Ovary (tissue), 9 donors: Measurements from ENCODE around the gene ANO1. TPM values are rescaled to one million over a fixed set of nuclear protein-coding genes. Genes with fewer than 3 reads are reported as not detected.

Source experiments
- DNase-seq, 5 donors: peaks; one replicate each; pipeline ENCODE4 v3.0.0-alpha.2; 2019 to 2020
- H3K27ac ChIP-seq, 2 donors: fragments of 200-600 bp; one replicate each; pipeline versions ENCODE4 v1.5.1 to v1.8.0; 2019 to 2022
- H3K27me3 ChIP-seq: fragments of 200-600 bp; one replicate; pipeline ENCODE4 v1.8.0; 2022
- H3K36me3 ChIP-seq: fragments of 200-600 bp; sonication (generic); one replicate; pipeline ENCODE4 v1.5.1; 2019
- H3K4me1 ChIP-seq: one replicate; pipeline ENCODE4 v1.8.1; 2013; ENCODE audit warnings: mild to moderate bottlenecking, moderate library complexity; ENCODE audit not compliant: insufficient read depth
- H3K4me3 ChIP-seq: fragments of 200-600 bp; sonication (generic); one replicate; pipeline ENCODE4 v1.5.1; 2017
- H3K9me3 ChIP-seq, 2 donors: fragments of 200-600 bp in 1 of 2; sonication (generic) in 1 of 2; one replicate each; pipeline versions ENCODE4 v1.5.1 to v1.8.1; 2013 to 2019; ENCODE audit warnings: mild to moderate bottlenecking in 1 of 2, moderate library complexity in 1 of 2
- EP300 ChIP-seq: sonication (generic); formaldehyde crosslinking; IDR thresholded peaks from one replicate; pipeline ENCODE4 v1.6.1; 2017; ENCODE audit warnings: antibody characterized with exemption
- POLR2A ChIP-seq: fragments of 450-650 bp; IDR thresholded peaks from one replicate; pipeline ENCODE4 v1.6.1; 2017; ENCODE audit warnings: antibody characterized with exemption, mild to moderate bottlenecking, moderate library complexity
- whole genome bisulfite sequencing, 3 donors: extraction: QIAGEN DNeasy Blood & Tissue Kit in 1 of 3; methylation state at CpG; one replicate each; pipeline versions ENCODE4 v1.1.5 to v1.1.7; 2013 to 2017; 5-methylcytosine and 5-hydroxymethylcytosine counted together
- intact Hi-C, 4 donors: fragments of 100-400 bp; cut with DNase I; formaldehyde crosslinking; loops; one replicate each; pipeline versions ENCODE4 v1.11.0 to v1.15.1; 2022 to 2023
- polyA plus RNA-seq, 2 donors: library from polyadenylated mRNA; stranded (reverse); fragments of 200-250 nt in 1 of 2; fragments of 350-450 nt in 1 of 2; fragmentation: Illumina TruSeq in 1 of 2; extraction: RNeasy Lipid Tissue Mini Kit (QIAGEN cat#74804) in 1 of 2; gene quantifications; one replicate each; pipeline ENCODE4 v1.2.3, GENCODE V29; 2013 to 2014
- total RNA-seq, 7 donors: library from RNA; depleted of rRNA in 2 of 7; stranded (reverse); fragments of >200 nt in 2 of 7; fragmentation: NEBNext Ultra II Directional in 3 of 7; extraction: Animal tissue kit (Norgen Biotek cat#: 25700) in 3 of 7; gene quantifications; one replicate each; pipeline versions ENCODE4 v1.1.0 to v1.2.4, GENCODE V29; 2016 to 2023
- TF ChIP-seq, protein P1 (sequence below), 3 donors: fragments of 450-650 bp in 2 of 3; fragments of 200-600 bp in 1 of 3; IDR thresholded peaks; one replicate each; pipeline versions ENCODE4 v1.5.1 to v1.8.0; 2016 to 2022; ENCODE audit warnings: antibody characterized with exemption in 3 of 3, mild to moderate bottlenecking in 1 of 3
- donor health status: DM: no; HTN: no; CAD: no; lungs with moderate emphysema.
- donor health status: DM: no; HTN: no; CAD: no.
- donor health status: Bipolar disorder and iron deficiency.
- donor health status: DM: yes; HTN: yes; CAD: no.
- donor health status: DM: no; HTN: no; CAD: no.
- donor health status: DM: yes; HTN: yes; CAD: no.

Gene ANO1
- total and polyA plus RNA-seq, 9 donors: 1.7 to 59.1 (median 8.6) TPM

DNA sequence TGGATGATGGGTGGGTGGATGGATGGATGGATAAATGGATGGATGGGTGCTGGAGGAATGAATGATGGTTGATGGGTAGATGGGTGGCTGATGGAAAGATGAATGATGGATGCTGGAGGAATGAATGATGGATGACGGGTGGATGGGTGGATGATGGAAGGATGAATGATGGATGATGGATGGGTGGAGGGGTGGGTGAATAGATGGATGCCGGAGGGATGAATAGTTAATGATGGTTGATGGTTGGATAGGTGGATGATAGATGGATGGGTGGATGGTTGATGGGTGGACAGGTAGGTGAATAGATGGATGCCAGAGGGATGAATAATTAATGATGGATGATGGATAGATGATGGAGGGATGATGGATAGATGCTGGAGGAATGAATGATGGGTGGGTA, 41.4 kb downstream of the ANO1 start:
- no peak for DNase-seq
- no peak overlapping the region for H3K27ac ChIP-seq
- H3K4me1 ChIP-seq: no peaks in the 10 kb centered on the region
- no peaks in the 10 kb centered on the region for H3K36me3 ChIP-seq
- H3K27me3 ChIP-seq: no peaks in the 10 kb centered on the region
- TF ChIP-seq, protein P1, sequence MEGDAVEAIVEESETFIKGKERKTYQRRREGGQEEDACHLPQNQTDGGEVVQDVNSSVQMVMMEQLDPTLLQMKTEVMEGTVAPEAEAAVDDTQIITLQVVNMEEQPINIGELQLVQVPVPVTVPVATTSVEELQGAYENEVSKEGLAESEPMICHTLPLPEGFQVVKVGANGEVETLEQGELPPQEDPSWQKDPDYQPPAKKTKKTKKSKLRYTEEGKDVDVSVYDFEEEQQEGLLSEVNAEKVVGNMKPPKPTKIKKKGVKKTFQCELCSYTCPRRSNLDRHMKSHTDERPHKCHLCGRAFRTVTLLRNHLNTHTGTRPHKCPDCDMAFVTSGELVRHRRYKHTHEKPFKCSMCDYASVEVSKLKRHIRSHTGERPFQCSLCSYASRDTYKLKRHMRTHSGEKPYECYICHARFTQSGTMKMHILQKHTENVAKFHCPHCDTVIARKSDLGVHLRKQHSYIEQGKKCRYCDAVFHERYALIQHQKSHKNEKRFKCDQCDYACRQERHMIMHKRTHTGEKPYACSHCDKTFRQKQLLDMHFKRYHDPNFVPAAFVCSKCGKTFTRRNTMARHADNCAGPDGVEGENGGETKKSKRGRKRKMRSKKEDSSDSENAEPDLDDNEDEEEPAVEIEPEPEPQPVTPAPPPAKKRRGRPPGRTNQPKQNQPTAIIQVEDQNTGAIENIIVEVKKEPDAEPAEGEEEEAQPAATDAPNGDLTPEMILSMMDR (IDR thresholded peaks at IDR 0.05): no peak
- TF ChIP-seq EP300: no peak
- TF ChIP-seq POLR2A: no peak
- intact Hi-C loops: no loop called here
- H3K4me3 ChIP-seq: no peak overlapping the region
- 91 to 96% (median 95%) methylated on average over 2 of the region's 2 CpGs for WGBS, 3 donors
- H3K9me3 ChIP-seq: no peaks in the 10 kb centered on the region

DNA sequence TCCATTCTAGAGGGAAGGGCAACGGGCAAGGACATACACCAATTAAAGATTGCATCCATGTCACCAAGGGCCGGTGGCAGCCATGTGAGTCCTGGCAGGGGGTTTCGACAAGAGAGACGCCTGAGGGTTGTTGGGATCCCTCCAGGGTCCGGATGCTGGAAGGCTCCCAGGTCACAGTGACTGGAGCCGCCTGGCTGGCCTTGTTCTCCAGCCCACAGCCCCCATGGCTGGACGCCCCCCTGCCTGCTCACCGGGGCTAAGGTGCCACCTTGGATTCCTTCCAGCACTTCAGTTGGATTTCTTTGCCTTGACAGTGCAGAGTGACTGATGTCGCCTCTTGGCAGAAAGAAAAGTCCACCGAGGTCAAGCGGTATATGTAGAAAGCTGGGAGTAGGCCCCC, 42.6 kb downstream of the ANO1 start:
- TF ChIP-seq, protein P1 (IDR thresholded peaks at IDR 0.05): no peak
- TF ChIP-seq POLR2A (no peak), EP300 (no peak)
- Histone ChIP-seq H3K36me3 (no peaks in the 10 kb centered on the region), H3K27ac (no peak overlapping the region), H3K9me3 (no peaks in the 10 kb centered on the region), H3K4me1 (no peaks in the 10 kb centered on the region), H3K27me3 (no peaks in the 10 kb centered on the region), H3K4me3 (no peak overlapping the region)
- DNase-seq: no peak
- 53 to 59% (median 55%) methylated on average over 8 to 11 of the region's 11 CpGs for WGBS, 3 donors
- intact Hi-C loops: no loop called here

DNA sequence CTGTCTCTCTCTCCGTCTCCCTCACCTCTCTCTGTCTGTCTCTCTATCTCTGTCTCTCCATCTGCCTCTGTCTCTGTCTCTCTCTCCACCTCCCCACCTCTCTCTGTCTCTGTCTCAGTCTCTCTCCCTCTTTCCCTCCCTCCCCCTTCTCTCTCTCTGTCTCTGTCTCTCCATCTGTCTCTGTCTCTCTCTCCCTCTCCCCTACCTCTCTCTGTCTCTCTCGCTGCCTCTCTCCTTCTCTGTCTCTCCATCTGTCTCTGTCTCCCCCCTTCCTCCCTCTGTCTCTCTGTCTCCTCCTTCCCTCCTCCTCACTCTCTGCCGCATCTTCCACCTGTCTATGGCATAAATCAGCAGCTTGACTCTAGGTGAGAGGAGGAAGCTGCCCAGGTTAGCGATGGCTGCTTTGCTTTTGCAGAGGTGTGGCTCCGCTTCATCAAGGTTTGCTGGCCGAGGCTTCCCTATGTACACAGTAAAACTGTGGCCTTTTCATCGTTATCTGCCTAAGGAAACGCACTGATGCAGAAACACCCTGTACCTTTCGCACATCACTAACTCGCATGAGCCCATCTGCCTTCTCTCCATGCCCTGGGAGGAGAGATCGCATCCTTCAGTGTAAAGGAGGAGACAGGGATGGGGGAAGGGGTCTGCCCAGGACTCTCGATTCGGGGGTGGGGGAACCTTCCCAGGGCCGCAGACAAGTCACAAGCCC, 44.5 kb downstream of the ANO1 start:
- no peak overlapping the region for H3K4me3 ChIP-seq
- H3K27ac ChIP-seq: no peak overlapping the region
- intact Hi-C loops: no loop called here
- no peaks in the 10 kb centered on the region for H3K4me1 ChIP-seq
- 38 to 56% (median 45%) methylated on average over 14 of the region's 14 CpGs for WGBS, 3 donors
- H3K9me3 ChIP-seq: no peaks in the 10 kb centered on the region
- TF ChIP-seq EP300 (no peak), POLR2A (no peak)
- TF ChIP-seq, protein P1 (IDR thresholded peaks at IDR 0.05): no peak
- no peaks in the 10 kb centered on the region for H3K27me3 ChIP-seq
- no peaks in the 10 kb centered on the region for H3K36me3 ChIP-seq
- no peak for DNase-seq

- intact Hi-C loops: no loop called here
- H3K36me3 ChIP-seq: no peaks in the 10 kb centered on the region
- no peaks in the 10 kb centered on the region for H3K4me1 ChIP-seq
- no peaks in the 10 kb centered on the region for H3K9me3 ChIP-seq
- no peak for DNase-seq
- H3K4me3 ChIP-seq: no peak overlapping the region
- no peaks in the 10 kb centered on the region for H3K27me3 ChIP-seq
- WGBS, 3 donors: 51 to 67% (median 55%) methylated on average over 4 of the region's 4 CpGs
- H3K27ac ChIP-seq: no peak overlapping the region
- TF ChIP-seq EP300 (no peak), POLR2A (no peak)
- TF ChIP-seq, protein P1 (IDR thresholded peaks at IDR 0.05): no peak
Measured at GRCh38 chr11:70123711-70124110, 45.6 kb downstream of the ANO1 start.
